ENCODE measurements around the gene TAS2R5.

DNA sequence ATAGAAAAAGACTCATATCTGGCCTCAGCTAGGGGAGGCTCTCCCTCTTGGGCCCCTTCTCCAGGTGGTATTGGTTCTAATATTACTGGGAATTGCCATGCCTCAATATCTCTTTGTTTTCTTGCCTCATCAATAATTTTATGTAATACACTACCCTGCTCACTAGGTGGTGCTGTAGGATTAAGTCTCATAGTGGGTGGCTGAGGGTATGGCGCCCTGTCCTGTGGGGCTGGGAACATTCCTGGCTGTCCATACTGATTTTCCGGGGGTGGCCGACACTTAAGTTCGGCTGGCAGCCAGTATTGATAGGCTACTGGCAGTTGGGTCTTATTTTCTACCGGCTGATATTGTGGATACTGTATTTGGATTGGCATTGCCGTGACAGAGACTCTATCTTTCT lies 35.1 kb upstream of the TAS2R5 start:
- TF ChIP-seq, protein P1, sequence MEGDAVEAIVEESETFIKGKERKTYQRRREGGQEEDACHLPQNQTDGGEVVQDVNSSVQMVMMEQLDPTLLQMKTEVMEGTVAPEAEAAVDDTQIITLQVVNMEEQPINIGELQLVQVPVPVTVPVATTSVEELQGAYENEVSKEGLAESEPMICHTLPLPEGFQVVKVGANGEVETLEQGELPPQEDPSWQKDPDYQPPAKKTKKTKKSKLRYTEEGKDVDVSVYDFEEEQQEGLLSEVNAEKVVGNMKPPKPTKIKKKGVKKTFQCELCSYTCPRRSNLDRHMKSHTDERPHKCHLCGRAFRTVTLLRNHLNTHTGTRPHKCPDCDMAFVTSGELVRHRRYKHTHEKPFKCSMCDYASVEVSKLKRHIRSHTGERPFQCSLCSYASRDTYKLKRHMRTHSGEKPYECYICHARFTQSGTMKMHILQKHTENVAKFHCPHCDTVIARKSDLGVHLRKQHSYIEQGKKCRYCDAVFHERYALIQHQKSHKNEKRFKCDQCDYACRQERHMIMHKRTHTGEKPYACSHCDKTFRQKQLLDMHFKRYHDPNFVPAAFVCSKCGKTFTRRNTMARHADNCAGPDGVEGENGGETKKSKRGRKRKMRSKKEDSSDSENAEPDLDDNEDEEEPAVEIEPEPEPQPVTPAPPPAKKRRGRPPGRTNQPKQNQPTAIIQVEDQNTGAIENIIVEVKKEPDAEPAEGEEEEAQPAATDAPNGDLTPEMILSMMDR (IDR thresholded peaks at IDR 0.05; ENCODE audit: low read length): peak; percentile 69
- TF ChIP-seq EZH2 (IDR thresholded peaks at IDR 0.05; ENCODE audit: borderline replicate concordance, low read length): no peak

All from OCI-LY1 (cell line).